Measurements from ENCODE around the gene ZBTB22.
"Not testable (repeated sequence)": the region's sequence is repeated elsewhere in the genome, so short reads cannot be mapped to it uniquely, and the experiment has no call there.

GRCh38 chr6:33285214-33285613 is 32.3 kb downstream of the ZBTB22 start:
- not testable (repeated sequence) for TF ChIP-seq POLR2A (IDR thresholded peaks at IDR 0.05; ENCODE audit: low read length); GATA1 (IDR thresholded peaks at IDR 0.05; ENCODE audit: low read depth, low read length)

Measured in erythroblast (primary cell).